ENCODE measurements around the gene DCP2. TPM values are rescaled to one million over a fixed set of nuclear protein-coding genes. Genes with fewer than 3 reads are reported as not detected.

DCP2 gene
- total RNA-seq, 1 experiment from 2014 or later, result 34.4 TPM

GRCh38 chr5:113065626-113066025, 89.0 kb downstream of the DCP2 start:
- Histone ChIP-seq H3K27me3 (no peaks in the 10 kb centered on the region), H3K36me3 (no peaks in the 10 kb centered on the region), H3K4me3 (no peak overlapping the region), H3K9me3 (no peaks in the 10 kb centered on the region)
- no peak for DNase-seq

- Histone ChIP-seq H3K36me3 (no peaks in the 10 kb centered on the region), H3K4me3 (no peak overlapping the region), H3K27me3 (no peaks in the 10 kb centered on the region), H3K9me3 (no peaks in the 10 kb centered on the region)
- peak; percentile 29 for DNase-seq
Measured at GRCh38 chr5:113067635-113068344, 91.2 kb downstream of the DCP2 start.

DNA sequence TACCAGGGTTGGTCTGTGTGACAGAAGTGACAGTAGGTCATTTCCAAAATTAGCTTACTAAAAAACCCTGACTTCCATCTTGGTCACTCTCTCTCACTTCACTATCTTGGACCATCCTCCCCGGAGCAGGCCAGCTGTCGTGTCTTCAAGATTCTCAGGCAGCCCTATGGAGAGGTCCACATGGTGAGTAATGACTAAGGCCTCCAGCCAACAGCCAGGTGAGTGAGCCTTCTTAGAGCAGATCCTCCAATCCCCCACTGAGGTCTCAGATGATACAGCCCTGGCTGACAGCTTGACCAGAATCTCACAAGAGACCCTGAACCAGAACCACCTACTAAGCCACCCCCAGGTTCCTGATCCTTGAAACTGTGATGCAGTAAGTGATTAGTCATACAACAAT, 92.0 kb downstream of the DCP2 start:
- Histone ChIP-seq H3K36me3 (no peaks in the 10 kb centered on the region), H3K4me3 (no peak overlapping the region), H3K27me3 (no peaks in the 10 kb centered on the region), H3K9me3 (no peaks in the 10 kb centered on the region)
- DNase-seq, result peak; percentile 66

Other genes with a start within 250 kb of the DCP2 start
- gene APC, start 238.9 kb upstream of the DCP2 start, total RNA-seq (2014; rRNA removed; shearing (Covaris generic); ENCODE audit: low replicate concordance), result 28.9 and 41.8 TPM in 2 replicates
- gene SRP19, start 115.5 kb upstream of the DCP2 start, total RNA-seq (2014; rRNA removed; shearing (Covaris generic); ENCODE audit: low replicate concordance), result 90.4 and 208 TPM in 2 replicates
- gene REEP5, start 54.6 kb upstream of the DCP2 start, total RNA-seq (2014; rRNA removed; shearing (Covaris generic); ENCODE audit: low replicate concordance), result 18.5 and 25.3 TPM in 2 replicates

All from MG63 (cell line).